Liver (tissue), 9 donors: ENCODE results near the gene MSMB. TPM values are rescaled to one million over a fixed set of nuclear protein-coding genes. Genes with fewer than 3 reads are reported as not detected.

Source experiments
- DNase-seq: peaks from one replicate; pipeline ENCODE4 v3.0.0-alpha.2; 2017; ENCODE audit warnings: low spot score
- H3K27ac ChIP-seq, 2 donors: one replicate each; pipeline ENCODE4 v1.7.0; 2013; ENCODE audit warnings: inconsistent platforms in 2 of 2, low read length in 2 of 2, control low read depth in 1 of 2, low read depth in 1 of 2, mild to moderate bottlenecking in 1 of 2
- H3K27me3 ChIP-seq, 4 donors: one replicate each; pipeline versions ENCODE4 v1.6.1 to v1.7.0; 2013; ENCODE audit warnings: low read length in 3 of 4, inconsistent platforms in 1 of 4, mild to moderate bottlenecking in 1 of 4, moderate library complexity in 1 of 4; ENCODE audit not compliant: control insufficient read depth in 4 of 4, insufficient read depth in 4 of 4
- H3K36me3 ChIP-seq, 4 donors: one replicate each; pipeline versions ENCODE4 v1.6.1 to v1.7.0; 2013; ENCODE audit warnings: low read length in 3 of 4, mild to moderate bottlenecking in 3 of 4, low read depth in 1 of 4, moderate library complexity in 1 of 4; ENCODE audit not compliant: control insufficient read depth in 4 of 4, insufficient read depth in 3 of 4
- H3K4me1 ChIP-seq, 4 donors: one replicate each; pipeline versions ENCODE4 v1.6.1 to v1.7.0; 2013; ENCODE audit warnings: low read length in 3 of 4, mild to moderate bottlenecking in 3 of 4, moderate library complexity in 1 of 4; ENCODE audit not compliant: control insufficient read depth in 4 of 4, insufficient read depth in 4 of 4
- H3K4me3 ChIP-seq, 3 donors: one replicate each; pipeline versions ENCODE4 v1.6.1 to v1.7.0; 2013; ENCODE audit warnings: low read length in 3 of 3, control low read depth in 1 of 3, low read depth in 1 of 3, mild to moderate bottlenecking in 1 of 3
- H3K9ac ChIP-seq, 2 donors: one replicate each; pipeline ENCODE4 v1.7.0; 2013; ENCODE audit warnings: low read length in 2 of 2, mild to moderate bottlenecking in 2 of 2, moderate library complexity in 2 of 2, control low read depth in 1 of 2, low read depth in 1 of 2
- H3K9me3 ChIP-seq, 4 donors: one replicate each; pipeline versions ENCODE4 v1.6.1 to v1.7.0; 2013; ENCODE audit warnings: low read length in 3 of 4; ENCODE audit not compliant: control insufficient read depth in 4 of 4
- ATF3 ChIP-seq: IDR thresholded peaks from 2 replicates; pipeline ENCODE4 v1.6.1; 2016; ENCODE audit warnings: antibody characterized with exemption
- CTCF ChIP-seq: fragments of 150-350 bp; IDR thresholded peaks from 2 replicates; pipeline ENCODE4 v1.5.1; 2017; ENCODE audit warnings: improper control_type of control experiment, low read depth, low read length; ENCODE audit not compliant: missing input control
- EGR1 ChIP-seq, 2 donors: IDR thresholded peaks; 2 replicates each; pipeline ENCODE4 v1.6.1; 2016 to 2018; ENCODE audit warnings: antibody characterized with exemption in 2 of 2, low read depth in 2 of 2
- FOXA1 ChIP-seq: IDR thresholded peaks from 2 replicates; pipeline ENCODE4 v1.6.1; 2016; ENCODE audit warnings: antibody characterized with exemption
- FOXA2 ChIP-seq: IDR thresholded peaks from 2 replicates; pipeline ENCODE4 v1.6.1; 2016; ENCODE audit warnings: antibody characterized with exemption
- GABPA ChIP-seq, 2 donors: IDR thresholded peaks in 1 of 2; conservative IDR thresholded peaks in 1 of 2; 2 replicates each; pipeline ENCODE4 v1.6.1; 2016; ENCODE audit warnings: antibody characterized with exemption in 2 of 2, mild to moderate bottlenecking in 1 of 2, moderate library complexity in 1 of 2
- HNF4A ChIP-seq, 2 donors: conservative IDR thresholded peaks; 2 replicates each; pipeline ENCODE4 v1.6.1; 2016; ENCODE audit warnings: antibody characterized with exemption in 2 of 2, mild to moderate bottlenecking in 2 of 2
- HNF4G ChIP-seq: IDR thresholded peaks from 2 replicates; pipeline ENCODE4 v1.6.1; 2016; ENCODE audit warnings: antibody characterized with exemption
- JUND ChIP-seq, 2 donors: IDR thresholded peaks; 2 replicates each; pipeline ENCODE4 v1.6.1; 2016; ENCODE audit warnings: antibody characterized with exemption in 2 of 2
- MAX ChIP-seq: IDR thresholded peaks from 2 replicates; pipeline ENCODE4 v1.6.1; 2016; ENCODE audit warnings: antibody characterized with exemption
- NR2F2 ChIP-seq: IDR thresholded peaks from 2 replicates; pipeline ENCODE4 v1.6.1; 2016; ENCODE audit warnings: antibody characterized with exemption
- RAD21 ChIP-seq, 2 donors: IDR thresholded peaks; 2 replicates each; pipeline ENCODE4 v1.6.1; 2016; ENCODE audit warnings: antibody characterized with exemption in 2 of 2, mild to moderate bottlenecking in 2 of 2
- RXRA ChIP-seq, 2 donors: IDR thresholded peaks; 2 replicates each; pipeline ENCODE4 v1.6.1; 2017 to 2018; ENCODE audit warnings: antibody characterized with exemption in 2 of 2, mild to moderate bottlenecking in 1 of 2
- SP1 ChIP-seq: IDR thresholded peaks from 2 replicates; pipeline ENCODE4 v1.6.1; 2018; ENCODE audit warnings: antibody characterized with exemption, mild to moderate bottlenecking
- TAF1 ChIP-seq: conservative IDR thresholded peaks from 2 replicates; pipeline ENCODE4 v1.6.1; 2016; ENCODE audit warnings: antibody characterized with exemption, mild to moderate bottlenecking
- YY1 ChIP-seq: IDR thresholded peaks from 2 replicates; pipeline ENCODE4 v1.6.1; 2016; ENCODE audit warnings: antibody characterized with exemption, mild to moderate bottlenecking
- WGBS: extraction: QIAGEN DNeasy Blood & Tissue Kit; methylation state at CpG from one replicate; pipeline ENCODE4 v1.1.7; 2013; 5-methylcytosine and 5-hydroxymethylcytosine counted together
- polyA plus RNA-seq, 2 donors: library from polyadenylated mRNA; stranded (reverse) in 1 of 2; unstranded in 1 of 2; fragments of 200-250 nt in 1 of 2; fragments of >200 nt in 1 of 2; fragmentation: Nextera tagmentation in 1 of 2; extraction: Ambion mirVana in 1 of 2; gene quantifications; one replicate each; pipeline versions ENCODE4 v1.2.1 to v1.2.3, GENCODE V29; 2013 to 2015
- total RNA-seq, 2 donors: library from RNA; depleted of rRNA; stranded (reverse); fragments of >200 nt; gene quantifications; one replicate each; pipeline ENCODE4 v1.2.3, GENCODE V29; 2014
- TF ChIP-seq, protein P1 (sequence below): IDR thresholded peaks from 2 replicates; pipeline ENCODE4 v1.6.1; 2016; ENCODE audit warnings: antibody characterized with exemption, mild to moderate bottlenecking
- TF ChIP-seq, protein P2 (sequence below): IDR thresholded peaks from 2 replicates; pipeline ENCODE4 v1.6.1; 2016; ENCODE audit warnings: antibody characterized with exemption
- donor health status: healthy.
- donor health status: healthy.
- donor health status: healthy.
- donor health status: healthy.
- donor health status: healthy.

Gene MSMB
- total and polyA plus RNA-seq, 4 donors, result not detected

DNA sequence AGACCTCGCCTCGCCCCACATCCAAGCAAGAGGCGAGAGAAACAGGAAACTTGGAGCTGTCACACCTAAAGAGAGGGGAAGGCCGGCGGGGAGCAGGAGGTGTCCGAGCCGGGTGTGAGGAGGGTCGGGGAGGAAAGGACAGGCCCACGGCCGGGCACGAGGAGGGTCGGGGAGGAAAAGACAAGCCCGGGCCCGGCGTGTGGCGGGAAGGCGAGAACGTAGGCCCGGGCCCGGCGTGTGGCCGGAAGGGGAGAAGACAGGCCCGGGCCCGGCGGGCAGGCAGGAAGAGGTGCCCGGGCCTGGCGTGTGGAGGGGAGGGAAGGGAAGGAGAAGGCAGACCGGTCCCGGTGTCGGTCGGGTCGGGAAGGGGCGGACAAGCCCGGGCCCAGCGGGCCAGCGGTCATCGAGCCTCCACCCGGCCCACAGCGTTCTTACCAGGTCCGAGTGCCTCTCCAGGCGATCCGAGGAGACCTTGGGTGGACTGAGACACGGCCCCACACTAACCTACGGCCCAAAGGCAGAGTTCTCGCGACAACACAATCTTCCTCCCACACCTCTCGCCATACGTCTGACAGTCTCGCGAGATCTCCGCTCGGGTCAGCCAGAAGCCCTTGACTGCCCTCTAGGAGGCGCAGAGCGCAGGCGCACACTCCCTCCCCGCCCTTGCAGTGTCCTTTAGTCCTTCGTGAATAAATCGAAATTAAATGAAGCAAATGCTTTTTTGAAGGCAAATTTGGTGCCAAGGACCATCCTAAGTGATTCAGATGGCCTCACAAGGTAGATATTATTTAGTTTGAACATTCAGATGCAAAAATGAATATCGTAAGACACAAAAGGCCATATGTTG is 15.8 kb downstream of the MSMB start, which contains the start of gene NCOA4:
Gene NCOA4, minus strand, starts transcription at position 533 of the 847 bp plus-strand sequence. CDS start 13,943 bp downstream, outside the sequence.
- peaks cover 7 to 67% (median 48%) of the 10 kb centered on the region in 4 donors for H3K4me1 ChIP-seq
- peak within 1 kb of the TSS; percentile 81 to 85 (median 84) for H3K4me3 ChIP-seq
- H3K9me3 ChIP-seq, result no peaks in the 10 kb centered on the region
- DNase-seq, result peak; percentile 95
- H3K27ac ChIP-seq, result peak within 1 kb of the TSS; percentile 90 to 91
- H3K36me3 ChIP-seq, result no peaks in the 10 kb centered on the region
- TF ChIP-seq TAF1 (peak; percentile 57), GABPA (IDR thresholded peaks at IDR 0.05 in 1 of 2, conservative IDR thresholded peaks at IDR 0.05 in 1 of 2) (peak in 1 of 2 donors; percentile 19), EGR1 (IDR thresholded peaks at IDR 0.05; ENCODE audit: low read depth in 2 of 2) (peak in 1 of 2 donors; percentile 33), MAX (peak; percentile 7), SP1 (peak; percentile 63), ATF3 (no peak), CTCF (peak; percentile 75), JUND (IDR thresholded peaks at IDR 0.05) (no peak), RXRA (IDR thresholded peaks at IDR 0.05) (peak; percentile 75 to 79), YY1 (no peak), HNF4A (conservative IDR thresholded peaks at IDR 0.05) (peak; percentile 26 to 46), FOXA2 (no peak), RAD21 (IDR thresholded peaks at IDR 0.05) (peak; percentile 59 to 64), HNF4G (no peak), NR2F2 (peak; percentile 76), FOXA1 (no peak)
- TF ChIP-seq, protein P1, sequence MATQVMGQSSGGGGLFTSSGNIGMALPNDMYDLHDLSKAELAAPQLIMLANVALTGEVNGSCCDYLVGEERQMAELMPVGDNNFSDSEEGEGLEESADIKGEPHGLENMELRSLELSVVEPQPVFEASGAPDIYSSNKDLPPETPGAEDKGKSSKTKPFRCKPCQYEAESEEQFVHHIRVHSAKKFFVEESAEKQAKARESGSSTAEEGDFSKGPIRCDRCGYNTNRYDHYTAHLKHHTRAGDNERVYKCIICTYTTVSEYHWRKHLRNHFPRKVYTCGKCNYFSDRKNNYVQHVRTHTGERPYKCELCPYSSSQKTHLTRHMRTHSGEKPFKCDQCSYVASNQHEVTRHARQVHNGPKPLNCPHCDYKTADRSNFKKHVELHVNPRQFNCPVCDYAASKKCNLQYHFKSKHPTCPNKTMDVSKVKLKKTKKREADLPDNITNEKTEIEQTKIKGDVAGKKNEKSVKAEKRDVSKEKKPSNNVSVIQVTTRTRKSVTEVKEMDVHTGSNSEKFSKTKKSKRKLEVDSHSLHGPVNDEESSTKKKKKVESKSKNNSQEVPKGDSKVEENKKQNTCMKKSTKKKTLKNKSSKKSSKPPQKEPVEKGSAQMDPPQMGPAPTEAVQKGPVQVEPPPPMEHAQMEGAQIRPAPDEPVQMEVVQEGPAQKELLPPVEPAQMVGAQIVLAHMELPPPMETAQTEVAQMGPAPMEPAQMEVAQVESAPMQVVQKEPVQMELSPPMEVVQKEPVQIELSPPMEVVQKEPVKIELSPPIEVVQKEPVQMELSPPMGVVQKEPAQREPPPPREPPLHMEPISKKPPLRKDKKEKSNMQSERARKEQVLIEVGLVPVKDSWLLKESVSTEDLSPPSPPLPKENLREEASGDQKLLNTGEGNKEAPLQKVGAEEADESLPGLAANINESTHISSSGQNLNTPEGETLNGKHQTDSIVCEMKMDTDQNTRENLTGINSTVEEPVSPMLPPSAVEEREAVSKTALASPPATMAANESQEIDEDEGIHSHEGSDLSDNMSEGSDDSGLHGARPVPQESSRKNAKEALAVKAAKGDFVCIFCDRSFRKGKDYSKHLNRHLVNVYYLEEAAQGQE, result peak; percentile 82
- TF ChIP-seq, protein P2, sequence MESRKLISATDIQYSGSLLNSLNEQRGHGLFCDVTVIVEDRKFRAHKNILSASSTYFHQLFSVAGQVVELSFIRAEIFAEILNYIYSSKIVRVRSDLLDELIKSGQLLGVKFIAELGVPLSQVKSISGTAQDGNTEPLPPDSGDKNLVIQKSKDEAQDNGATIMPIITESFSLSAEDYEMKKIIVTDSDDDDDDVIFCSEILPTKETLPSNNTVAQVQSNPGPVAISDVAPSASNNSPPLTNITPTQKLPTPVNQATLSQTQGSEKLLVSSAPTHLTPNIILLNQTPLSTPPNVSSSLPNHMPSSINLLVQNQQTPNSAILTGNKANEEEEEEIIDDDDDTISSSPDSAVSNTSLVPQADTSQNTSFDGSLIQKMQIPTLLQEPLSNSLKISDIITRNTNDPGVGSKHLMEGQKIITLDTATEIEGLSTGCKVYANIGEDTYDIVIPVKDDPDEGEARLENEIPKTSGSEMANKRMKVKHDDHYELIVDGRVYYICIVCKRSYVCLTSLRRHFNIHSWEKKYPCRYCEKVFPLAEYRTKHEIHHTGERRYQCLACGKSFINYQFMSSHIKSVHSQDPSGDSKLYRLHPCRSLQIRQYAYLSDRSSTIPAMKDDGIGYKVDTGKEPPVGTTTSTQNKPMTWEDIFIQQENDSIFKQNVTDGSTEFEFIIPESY, result peak; percentile 100
- no peaks in the 10 kb centered on the region for H3K27me3 ChIP-seq
- under 1% methylated on average over 59 of the region's 59 CpGs for WGBS
- H3K9ac ChIP-seq, result peak within 1 kb of the TSS; percentile 63 to 98
